Measurements from ENCODE around the gene PCLO. TPM values are rescaled to one million over a fixed set of nuclear protein-coding genes. Genes with fewer than 3 reads are reported as not detected.

The PCLO gene
- total RNA-seq, 2 donors from 2014 or later = 0.78 to 0.95 TPM

DNA sequence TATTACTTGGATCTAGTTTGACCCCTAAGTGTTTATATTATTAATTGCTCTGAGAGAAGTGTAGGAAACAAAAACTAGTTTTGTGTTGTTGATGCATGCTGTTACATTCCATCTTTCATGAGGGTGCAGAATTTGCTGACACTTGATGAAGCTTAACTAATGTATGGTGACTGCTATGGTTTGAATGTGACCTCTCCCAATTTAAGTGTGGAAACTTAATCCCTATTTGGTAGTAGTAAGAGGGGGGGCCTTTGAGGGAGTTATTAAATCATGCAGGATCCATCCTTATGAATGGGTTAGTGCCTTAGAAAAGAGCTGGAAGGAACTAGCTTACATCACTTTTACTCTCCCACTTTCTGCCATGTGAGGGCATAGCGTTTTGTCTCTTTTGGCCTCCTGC, 142.5 kb downstream of the PCLO start:
- ATAC-seq (ENCODE audit: insufficient number of reproducible peaks, low FRiP score, low read depth) (no peak), DNase-seq (ENCODE audit: low spot score) (no peak)
- H3K27ac ChIP-seq = no peak overlapping the region
- no peak overlapping the region for H3K4me3 ChIP-seq
- TF ChIP-seq, protein P1, sequence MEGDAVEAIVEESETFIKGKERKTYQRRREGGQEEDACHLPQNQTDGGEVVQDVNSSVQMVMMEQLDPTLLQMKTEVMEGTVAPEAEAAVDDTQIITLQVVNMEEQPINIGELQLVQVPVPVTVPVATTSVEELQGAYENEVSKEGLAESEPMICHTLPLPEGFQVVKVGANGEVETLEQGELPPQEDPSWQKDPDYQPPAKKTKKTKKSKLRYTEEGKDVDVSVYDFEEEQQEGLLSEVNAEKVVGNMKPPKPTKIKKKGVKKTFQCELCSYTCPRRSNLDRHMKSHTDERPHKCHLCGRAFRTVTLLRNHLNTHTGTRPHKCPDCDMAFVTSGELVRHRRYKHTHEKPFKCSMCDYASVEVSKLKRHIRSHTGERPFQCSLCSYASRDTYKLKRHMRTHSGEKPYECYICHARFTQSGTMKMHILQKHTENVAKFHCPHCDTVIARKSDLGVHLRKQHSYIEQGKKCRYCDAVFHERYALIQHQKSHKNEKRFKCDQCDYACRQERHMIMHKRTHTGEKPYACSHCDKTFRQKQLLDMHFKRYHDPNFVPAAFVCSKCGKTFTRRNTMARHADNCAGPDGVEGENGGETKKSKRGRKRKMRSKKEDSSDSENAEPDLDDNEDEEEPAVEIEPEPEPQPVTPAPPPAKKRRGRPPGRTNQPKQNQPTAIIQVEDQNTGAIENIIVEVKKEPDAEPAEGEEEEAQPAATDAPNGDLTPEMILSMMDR (IDR thresholded peaks at IDR 0.05) = no peak
- H3K9me3 ChIP-seq = no peaks in the 10 kb centered on the region
- no peaks in the 10 kb centered on the region for H3K27me3 ChIP-seq (replicated peaks; ENCODE audit: insufficient read depth)
- H3K36me3 ChIP-seq = no peaks in the 10 kb centered on the region
- H3K4me1 ChIP-seq (ENCODE audit: control insufficient read depth in 1 of 2, low read depth in 2 of 2) = no peaks in the 10 kb centered on the region

DNA sequence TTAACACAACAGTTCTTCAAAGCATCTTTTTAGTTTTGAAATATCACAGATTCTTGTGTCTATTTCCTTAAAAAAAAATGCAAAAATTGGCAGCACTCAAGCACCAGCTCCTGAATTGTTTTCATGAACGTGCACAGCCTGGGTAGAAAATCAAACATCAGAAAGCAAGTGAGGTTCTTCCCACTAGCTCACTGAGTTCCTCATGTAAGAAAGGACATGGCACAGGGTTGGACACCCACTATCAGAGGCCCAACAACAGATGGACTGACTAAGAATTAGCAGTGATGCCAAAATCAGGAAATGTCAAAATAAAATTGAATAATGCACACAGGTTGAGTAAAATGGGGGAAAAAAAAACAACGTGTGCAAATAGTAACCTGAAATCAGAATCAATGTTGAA, 146.8 kb downstream of the PCLO start:
- DNase-seq (ENCODE audit: low spot score) = no peak
- no peak overlapping the region for H3K27ac ChIP-seq
- H3K36me3 ChIP-seq = no peaks in the 10 kb centered on the region
- ATAC-seq (ENCODE audit: insufficient number of reproducible peaks, low FRiP score, low read depth) = no peak
- TF ChIP-seq, protein P1 (IDR thresholded peaks at IDR 0.05) = no peak
- H3K27me3 ChIP-seq (replicated peaks; ENCODE audit: insufficient read depth) = no peaks in the 10 kb centered on the region
- H3K4me1 ChIP-seq (ENCODE audit: control insufficient read depth in 1 of 2, low read depth in 2 of 2) = no peaks in the 10 kb centered on the region
- H3K4me3 ChIP-seq = no peak overlapping the region
- H3K9me3 ChIP-seq = no peaks in the 10 kb centered on the region

DNA sequence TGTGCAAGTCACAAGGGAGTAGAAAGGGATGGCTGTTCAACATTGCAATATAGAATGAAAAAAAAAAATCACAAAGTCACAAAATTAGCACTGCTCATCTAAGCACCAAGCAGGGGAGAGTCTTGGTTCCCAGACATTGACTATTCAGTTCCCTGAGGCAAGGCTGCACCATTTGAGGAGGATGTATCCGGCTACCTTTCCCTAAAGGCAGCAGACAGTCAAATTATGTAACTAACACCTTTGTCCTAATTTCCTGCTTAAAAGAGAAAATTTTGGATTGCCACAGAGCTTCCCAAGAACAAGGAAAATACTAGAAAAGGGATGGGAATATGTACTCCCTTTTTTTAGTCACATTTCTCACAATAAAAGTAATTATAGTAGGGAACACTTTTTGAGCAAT, 148.1 kb downstream of the PCLO start:
- no peak overlapping the region for H3K27ac ChIP-seq
- no peak overlapping the region for H3K4me3 ChIP-seq
- H3K9me3 ChIP-seq = no peaks in the 10 kb centered on the region
- no peaks in the 10 kb centered on the region for H3K4me1 ChIP-seq (ENCODE audit: control insufficient read depth in 1 of 2, low read depth in 2 of 2)
- TF ChIP-seq, protein P1 (IDR thresholded peaks at IDR 0.05) = no peak
- ATAC-seq (ENCODE audit: insufficient number of reproducible peaks, low FRiP score, low read depth) (no peak), DNase-seq (ENCODE audit: low spot score) (no peak)
- H3K27me3 ChIP-seq (replicated peaks; ENCODE audit: insufficient read depth) = no peaks in the 10 kb centered on the region
- no peaks in the 10 kb centered on the region for H3K36me3 ChIP-seq

DNA sequence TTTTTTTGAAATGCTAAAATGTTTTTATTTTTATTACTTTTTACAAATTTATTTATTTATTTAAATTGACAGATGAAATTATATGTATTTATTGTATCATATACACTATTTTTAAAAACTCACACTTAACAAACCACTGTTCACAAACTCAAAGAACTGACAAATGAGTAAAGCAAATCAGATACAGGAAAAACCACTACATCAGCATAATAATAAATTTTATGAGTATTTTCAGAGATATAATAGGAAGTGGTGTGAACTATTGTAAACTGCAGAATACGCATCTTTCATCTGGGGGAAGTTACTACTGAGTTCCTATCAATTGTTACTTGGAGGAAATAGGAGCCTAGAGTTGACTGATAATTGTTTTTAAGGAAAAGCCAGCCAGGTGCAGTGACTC, 150.7 kb downstream of the PCLO start:
- Histone ChIP-seq H3K4me3 (no peak overlapping the region), H3K27ac (no peak overlapping the region), H3K27me3 (replicated peaks; ENCODE audit: insufficient read depth) (no peaks in the 10 kb centered on the region), H3K4me1 (ENCODE audit: control insufficient read depth in 1 of 2, low read depth in 2 of 2) (no peaks in the 10 kb centered on the region), H3K9me3 (no peaks in the 10 kb centered on the region), H3K36me3 (no peaks in the 10 kb centered on the region)
- TF ChIP-seq, protein P1 (IDR thresholded peaks at IDR 0.05) = no peak
- DNase-seq (ENCODE audit: low spot score) (no peak), ATAC-seq (ENCODE audit: insufficient number of reproducible peaks, low FRiP score, low read depth) (no peak)

DNA sequence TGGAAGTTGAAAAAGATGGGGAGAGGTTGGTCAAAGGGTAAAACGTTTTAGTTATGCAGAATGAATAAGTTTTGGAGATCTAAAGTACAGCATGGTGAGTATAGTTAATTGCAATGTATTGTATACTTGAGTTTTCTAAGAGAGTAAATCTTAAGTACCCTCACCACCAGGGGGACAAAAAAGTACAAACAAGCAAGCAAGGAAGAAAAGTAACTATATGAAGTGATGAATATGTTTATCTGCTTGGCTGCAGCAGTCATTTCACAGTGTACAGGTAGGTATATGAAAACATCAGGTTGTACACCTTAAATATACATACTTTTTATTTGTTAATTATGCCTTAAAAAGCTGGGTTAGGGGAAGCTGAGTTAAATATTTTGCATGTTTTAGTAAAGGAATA, 157.3 kb downstream of the PCLO start:
- Histone ChIP-seq H3K27me3 (replicated peaks; ENCODE audit: insufficient read depth) (no peaks in the 10 kb centered on the region), H3K36me3 (no peaks in the 10 kb centered on the region), H3K4me3 (no peak overlapping the region), H3K27ac (no peak overlapping the region), H3K4me1 (ENCODE audit: control insufficient read depth in 1 of 2, low read depth in 2 of 2) (no peaks in the 10 kb centered on the region), H3K9me3 (no peaks in the 10 kb centered on the region)
- ATAC-seq (ENCODE audit: insufficient number of reproducible peaks, low FRiP score, low read depth) (no peak), DNase-seq (ENCODE audit: low spot score) (no peak)
- TF ChIP-seq, protein P1 (IDR thresholded peaks at IDR 0.05) = no peak

All from thoracic aorta (tissue), 2 donors.